SKM-1 treated with dmso at 0.1 percent for 144 hours (cell line): ENCODE data around the gene PDSS1.
"Not testable (repeated sequence)": the region's sequence is repeated elsewhere in the genome, so short reads cannot be mapped to it uniquely, and the experiment has no call there.

ENCODE experiments used
- DNase-seq: peaks from one replicate; lab custom pipeline; 2025; ENCODE audit not compliant: unreplicated experiment; lab: John Stamatoyannopoulos, UW

Gene PDSS1

DNA sequence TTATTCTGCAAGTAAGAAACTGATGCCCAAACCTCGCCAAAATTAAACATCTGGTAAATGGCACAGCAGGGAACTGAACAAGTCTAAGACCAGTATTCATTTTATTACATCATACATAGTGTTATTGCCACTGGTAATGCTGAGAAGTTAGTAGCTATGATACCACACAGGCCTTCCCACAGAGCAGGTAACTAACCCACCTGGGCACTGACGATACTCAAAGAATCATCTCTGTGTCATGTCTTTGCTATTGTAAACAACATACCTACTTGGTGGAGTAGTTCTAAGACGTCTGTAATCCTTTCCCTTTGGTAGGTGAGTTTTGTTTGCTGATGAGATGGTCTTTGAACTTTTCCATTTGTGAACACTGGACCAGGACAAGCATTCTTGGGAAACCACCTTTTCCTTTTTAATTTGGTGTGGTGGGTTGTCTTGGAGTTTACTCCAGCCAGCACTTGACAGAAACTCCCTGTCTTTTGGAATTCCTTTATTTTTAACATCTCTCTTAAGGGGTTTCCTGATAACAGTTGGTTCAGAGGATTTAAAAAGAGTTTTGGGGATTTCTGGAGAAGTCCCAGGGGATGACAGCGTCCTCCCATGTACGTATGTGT is 40.9 kb downstream of the PDSS1 start:
- no peak for DNase-seq

- no peak for DNase-seq
These were observed 41.6 kb downstream of the PDSS1 start for GRCh38 chr10:26739071-26739631.

DNA sequence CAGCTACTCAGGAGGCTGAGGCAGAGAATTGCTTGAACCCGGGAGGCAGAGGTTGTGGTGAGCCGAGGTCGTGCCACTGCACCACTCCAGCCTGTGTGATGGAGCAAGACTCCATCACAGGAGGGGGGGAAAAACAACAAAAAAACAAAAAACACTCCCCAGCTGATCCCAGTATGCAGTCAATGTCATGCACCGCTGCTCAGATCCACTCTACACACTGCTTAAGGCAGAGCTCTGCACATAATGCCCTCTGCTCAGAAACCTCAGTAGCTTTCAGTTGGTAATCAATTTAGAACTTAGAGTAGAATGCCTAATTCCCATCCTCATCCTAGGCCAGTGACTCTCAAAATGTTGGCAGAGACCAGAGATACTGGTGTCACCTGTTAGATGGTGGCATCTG is 43.9 kb downstream of the PDSS1 start:
- no peak for DNase-seq

GRCh38 chr10:26743091-26743490 is 45.6 kb downstream of the PDSS1 start:
- no peak for DNase-seq

GRCh38 chr10:26743841-26744240 is 46.3 kb downstream of the PDSS1 start:
- no peak for DNase-seq

GRCh38 chr10:26746061-26746460 is 48.6 kb downstream of the PDSS1 start:
- no peak for DNase-seq

GRCh38 chr10:26755443-26755903 is 58.0 kb downstream of the PDSS1 start:
- DNase-seq, result no peak

DNA sequence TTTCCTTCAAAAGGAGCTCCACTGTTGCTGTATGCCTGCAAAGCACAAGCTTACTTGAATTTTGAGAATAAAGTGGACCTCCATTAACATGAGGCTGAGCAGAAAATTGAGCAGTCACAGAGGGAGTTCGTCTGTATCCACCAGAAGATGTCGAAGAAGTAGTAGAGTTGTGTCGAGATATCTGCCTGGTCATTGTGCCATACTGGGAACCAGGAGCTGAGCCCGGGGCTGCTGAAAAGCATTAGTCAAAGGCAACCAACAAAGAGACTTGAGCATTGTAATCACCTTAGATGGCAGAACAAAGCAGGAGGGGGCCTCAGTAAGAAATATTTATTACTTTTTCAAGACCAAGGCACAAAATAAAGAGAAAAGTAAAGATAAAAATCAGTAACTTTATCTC is 61.5 kb downstream of the PDSS1 start:
- DNase-seq, result no peak

GRCh38 chr10:26765549-26765948 is 68.0 kb downstream of the PDSS1 start:
- no peak for DNase-seq

DNA sequence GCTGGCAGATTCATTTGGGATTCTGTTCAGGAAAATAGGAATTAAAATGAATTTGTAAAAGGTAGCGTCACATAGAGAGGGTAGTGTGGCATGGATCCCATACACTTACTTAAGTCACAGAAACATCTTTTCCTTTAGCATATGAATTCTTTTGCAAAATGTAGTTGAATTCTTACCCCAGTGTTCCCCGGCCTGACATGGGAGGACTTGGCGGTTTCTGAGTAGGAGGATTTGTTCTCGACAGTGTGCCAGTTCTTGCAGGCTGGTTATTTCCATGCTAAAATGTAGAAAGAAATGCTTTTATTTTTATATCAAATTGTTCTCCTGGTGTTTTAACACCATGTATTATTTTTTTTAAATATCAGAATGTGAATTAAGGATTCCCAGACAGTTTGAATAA is 72.6 kb downstream of the PDSS1 start:
- DNase-seq, result no peak

DNA sequence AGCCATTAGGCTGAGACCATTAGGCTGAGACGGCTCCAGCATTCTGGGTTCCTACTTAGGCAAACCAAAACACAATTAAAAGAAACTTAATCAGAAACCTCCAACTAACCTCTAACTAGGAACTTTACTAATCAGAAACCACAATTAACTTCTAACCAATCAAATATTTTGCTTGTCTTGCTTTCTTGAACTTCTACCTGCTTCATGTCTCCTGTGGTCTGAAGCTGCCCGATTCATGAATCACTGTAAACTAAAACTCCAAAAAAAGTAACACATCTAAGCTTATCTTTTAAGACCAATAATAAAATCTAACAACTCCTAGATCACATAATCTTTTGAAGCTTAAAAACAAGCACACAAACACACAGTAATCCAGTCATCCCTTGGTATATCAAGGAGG is 76.1 kb downstream of the PDSS1 start:
- DNase-seq, result no peak

DNA sequence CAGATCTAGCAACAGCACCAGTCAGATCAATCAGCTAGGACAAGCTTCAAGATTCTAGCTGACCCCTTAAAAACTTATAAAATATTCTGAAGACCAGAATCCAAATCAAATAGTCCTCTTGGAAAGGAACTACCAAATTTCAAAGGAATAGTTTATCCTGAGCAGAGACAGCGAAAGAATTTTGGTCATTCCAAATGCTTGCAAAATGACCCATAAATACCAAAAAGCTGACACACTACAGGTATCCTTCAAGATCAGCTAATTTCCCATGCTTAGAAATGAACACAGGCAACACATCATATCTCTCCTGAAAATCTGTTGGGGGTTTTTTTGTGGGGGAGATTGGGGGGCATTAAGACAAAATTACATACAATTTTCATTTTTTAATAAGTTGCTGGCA is 78.8 kb downstream of the PDSS1 start:
- DNase-seq, result no peak

DNA sequence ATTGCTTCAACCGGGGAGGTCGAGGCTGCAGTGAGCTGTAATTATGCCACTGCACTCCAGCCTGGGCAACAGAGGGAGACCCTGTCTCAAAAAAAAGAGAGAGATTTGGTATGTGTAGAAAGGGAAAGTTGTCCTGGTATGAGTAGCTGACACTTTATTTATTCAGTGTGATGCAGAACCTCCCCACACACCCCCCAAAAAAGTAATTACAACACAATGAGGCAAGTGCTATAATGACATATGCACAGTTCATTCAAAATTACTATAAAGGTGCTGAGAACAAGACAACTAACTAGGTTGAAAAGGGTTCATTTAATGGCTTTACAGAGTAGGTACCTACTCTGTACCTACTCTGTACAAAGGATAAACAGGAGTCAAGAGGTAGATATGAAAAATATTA is 80.2 kb downstream of the PDSS1 start:
- no peak for DNase-seq

DNA sequence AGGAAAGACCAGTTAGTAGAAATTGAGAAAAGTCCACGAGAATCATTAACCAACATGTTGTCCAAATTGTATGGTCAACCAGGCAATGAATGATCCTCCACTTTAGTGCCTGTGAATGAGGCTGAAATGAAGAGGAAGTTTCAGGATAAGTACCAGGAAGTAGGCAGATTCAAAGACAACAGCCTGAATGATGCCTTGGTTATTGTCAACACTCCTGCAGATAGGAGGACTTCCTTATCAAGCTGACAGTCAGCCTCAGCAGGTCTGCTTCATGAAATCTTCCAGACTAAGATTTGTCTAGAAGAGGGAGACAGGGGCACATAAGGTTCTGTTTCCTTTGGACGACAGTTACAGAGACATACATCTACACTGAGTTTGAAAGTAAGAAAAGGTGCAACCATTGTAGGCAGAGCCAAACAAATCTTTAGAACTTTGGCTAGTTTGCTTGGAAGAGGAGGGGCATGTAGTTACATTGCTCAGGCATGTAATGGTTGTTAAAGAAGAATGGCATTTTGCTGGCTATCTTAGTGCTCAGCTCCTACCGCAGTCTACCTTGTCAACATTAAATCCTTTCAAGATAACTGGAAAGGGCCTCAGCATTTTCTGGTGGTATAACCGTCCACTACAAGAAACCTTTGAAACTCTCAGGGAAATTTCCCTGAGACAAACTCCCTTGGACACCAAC is 81.8 kb downstream of the PDSS1 start:
- DNase-seq, result no peak

GRCh38 chr10:26780106-26780792 is 82.7 kb downstream of the PDSS1 start:
- no peak for DNase-seq

GRCh38 chr10:26780793-26781601 is 83.5 kb downstream of the PDSS1 start:
- no peak for DNase-seq

DNA sequence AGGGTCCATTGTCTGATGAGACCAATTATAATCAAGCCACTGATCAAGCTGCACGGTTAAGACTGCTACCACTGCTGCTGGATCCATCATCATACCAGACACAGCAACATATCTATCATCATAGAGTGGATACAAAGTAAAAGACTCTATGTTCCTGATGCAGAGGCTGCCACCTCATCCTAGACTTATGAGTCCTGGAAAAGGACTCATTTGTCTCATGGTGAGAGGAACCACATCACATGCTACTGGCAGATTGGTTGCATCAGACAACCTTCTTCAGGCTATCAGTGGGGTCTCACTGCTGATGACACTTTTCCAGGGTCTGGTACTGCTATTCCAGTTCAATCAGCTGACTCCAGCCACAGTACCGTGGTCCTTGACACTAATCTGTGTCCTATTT is 84.3 kb downstream of the PDSS1 start:
- no peak for DNase-seq

GRCh38 chr10:26787362-26787761 is 89.9 kb downstream of the PDSS1 start:
- DNase-seq, result no peak

- DNase-seq, result not testable (repeated sequence)
These were observed 92.3 kb downstream of the PDSS1 start for GRCh38 chr10:26789779-26790178.

DNA sequence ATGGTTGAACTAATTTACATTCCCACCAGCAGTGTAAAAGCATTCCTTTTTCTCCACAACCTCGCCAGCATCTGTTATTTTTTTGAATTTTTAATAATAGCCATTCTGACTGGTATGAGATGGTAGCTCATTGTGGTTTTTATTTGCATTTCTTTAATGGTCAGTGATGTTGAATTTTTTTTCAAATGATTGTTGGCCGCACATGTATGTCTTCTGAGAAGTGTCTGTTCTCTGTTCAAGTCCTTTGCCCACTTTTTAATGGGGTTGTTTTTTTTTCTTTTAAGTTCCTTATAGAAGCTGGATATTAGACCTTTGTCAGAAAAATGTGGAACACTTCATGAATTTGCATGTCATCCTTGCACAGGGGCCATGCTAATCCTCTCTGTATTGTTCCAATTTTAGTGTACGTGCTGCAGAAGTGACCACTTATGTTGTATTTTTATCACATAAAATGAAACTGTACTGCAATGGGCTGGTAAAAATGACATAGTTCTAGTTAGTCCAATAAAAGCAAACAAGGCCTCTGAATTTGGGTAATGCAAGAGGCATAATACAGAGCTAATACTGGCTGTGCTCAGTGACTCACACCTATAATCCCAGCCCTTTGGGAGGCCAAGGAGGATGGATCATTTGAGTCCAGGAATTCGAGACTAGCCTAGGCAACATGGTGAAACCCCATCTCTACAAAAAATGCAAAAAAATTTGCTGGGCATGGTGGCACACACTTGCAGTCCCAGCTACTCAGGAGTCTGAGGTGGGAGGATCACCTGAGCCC is 92.9 kb downstream of the PDSS1 start:
- no peak for DNase-seq
